ENCODE results near the gene PPARA.
"Not testable (repeated sequence)": the region's sequence is repeated elsewhere in the genome, so short reads cannot be mapped to it uniquely, and the experiment has no call there.

The PPARA gene

GRCh38 chr22:46128606-46129005 is 21.7 kb upstream of the PPARA start:
- DNase-seq, result no peak

- DNase-seq, result no peak
Measured at GRCh38 chr22:46129390-46130041, 20.8 kb upstream of the PPARA start.

- DNase-seq, result no peak
Measured at GRCh38 chr22:46131151-46131587, 19.2 kb upstream of the PPARA start.

GRCh38 chr22:46132193-46132829 is 18.0 kb upstream of the PPARA start:
- DNase-seq, result not testable (repeated sequence)

- no peak for DNase-seq
Measured at GRCh38 chr22:46132830-46133587, 17.3 kb upstream of the PPARA start.

GRCh38 chr22:46133588-46133855 is 16.8 kb upstream of the PPARA start:
- no peak for DNase-seq

GRCh38 chr22:46134111-46134705 is 16.1 kb upstream of the PPARA start:
- DNase-seq, result no peak

- no peak for DNase-seq
Measured at GRCh38 chr22:46135611-46136485, 14.5 kb upstream of the PPARA start.

GRCh38 chr22:46136486-46137217 is 13.7 kb upstream of the PPARA start:
- DNase-seq, result no peak

- DNase-seq, result no peak
Measured at GRCh38 chr22:46137218-46137766, 13.0 kb upstream of the PPARA start.

GRCh38 chr22:46138058-46138797 is 12.1 kb upstream of the PPARA start:
- DNase-seq, result no peak

GRCh38 chr22:46139417-46139816 is 10.9 kb upstream of the PPARA start:
- not testable (repeated sequence) for DNase-seq

- no peak for DNase-seq
Measured at GRCh38 chr22:46139895-46140350, 10.4 kb upstream of the PPARA start.

GRCh38 chr22:46140989-46141928 is 9.1 kb upstream of the PPARA start:
- DNase-seq, result no peak

GRCh38 chr22:46142548-46143490 is 7.5 kb upstream of the PPARA start:
- DNase-seq, result no peak

- no peak for DNase-seq
Measured at GRCh38 chr22:46143491-46144147, 6.7 kb upstream of the PPARA start.

- no peak for DNase-seq
Measured at GRCh38 chr22:46145361-46145851, 4.9 kb upstream of the PPARA start.

GRCh38 chr22:46145896-46146295 is 4.4 kb upstream of the PPARA start:
- no peak for DNase-seq
